Erythroblast (primary cell): ENCODE data around the gene DOCK11.

ENCODE experiments used
- GATA1 ChIP-seq: IDR thresholded peaks from 2 replicates; pipeline ENCODE4 v1.6.1; 2011; ENCODE audit warnings: low read depth, mild to moderate bottlenecking, control low read depth, low read length, moderate library complexity
- POLR2A ChIP-seq: IDR thresholded peaks from 2 replicates; pipeline ENCODE4 v1.6.1; 2011; ENCODE audit warnings: mild to moderate bottlenecking, low read length

GRCh38 chrX:118634336-118634735 lies 138.7 kb downstream of the DOCK11 start:
- no peak for TF ChIP-seq POLR2A
- TF ChIP-seq GATA1 = no peak
